ENCODE results near the gene GIPC1. TPM values are rescaled to one million over a fixed set of nuclear protein-coding genes. Genes with fewer than 3 reads are reported as not detected.

The GIPC1 gene
- total and polyA plus RNA-seq, 9 of the 15 experiments (the other 6 are each of a cell fraction or from before 2014, with no cell fraction given) = 0.49 to 54.7 (median 24.8) TPM

DNA sequence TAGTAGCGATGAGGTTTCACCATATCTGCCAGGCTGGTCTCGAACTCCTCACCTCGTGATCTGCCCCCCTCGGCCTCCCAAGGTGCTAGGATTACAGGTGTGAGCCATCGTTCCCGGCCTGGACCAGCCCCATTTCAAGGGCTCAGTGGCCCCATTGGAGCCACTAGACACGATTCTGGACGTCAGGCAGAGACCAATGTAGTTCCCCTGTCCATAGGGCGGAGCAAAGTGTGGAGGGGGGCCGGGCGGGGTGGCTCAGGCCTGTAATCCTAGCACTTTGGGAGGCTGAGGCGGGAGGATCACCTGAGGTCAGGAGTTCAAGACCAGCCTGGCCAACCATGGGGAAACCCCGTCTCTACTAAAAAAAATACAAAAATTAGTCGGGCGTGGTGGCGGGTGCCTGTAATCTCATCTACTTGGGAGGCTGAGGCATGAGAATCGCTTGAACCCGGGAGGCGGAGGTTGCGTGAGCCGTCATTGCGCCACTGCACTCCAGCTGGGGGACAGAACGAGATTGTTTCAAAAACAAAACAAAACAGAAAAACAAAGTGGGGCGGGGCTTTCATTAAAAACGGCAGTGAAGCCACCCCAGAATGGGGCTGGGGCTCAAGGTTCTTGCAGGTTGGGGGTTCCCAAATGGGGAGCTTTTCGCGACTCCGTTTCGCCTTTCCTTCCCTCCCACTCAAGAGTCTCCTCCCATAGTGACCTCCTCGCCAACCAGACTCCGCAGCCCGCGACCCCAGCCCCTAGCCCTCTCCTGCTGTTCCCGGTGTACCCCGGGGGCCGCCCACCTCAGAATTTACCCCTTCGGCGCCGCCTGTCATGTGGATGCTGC, 32.7 kb upstream of the GIPC1 start (continued):
- TF ChIP-seq FOXJ2 (tag; IDR thresholded peaks at IDR 0.05) (0 out of 2 replicates have a peak, but pooled peaks have one; percentile 10), TCF7 (IDR thresholded peaks at IDR 0.05; ENCODE audit: borderline replicate concordance) (0 out of 2 replicates have a peak, but pooled peaks have one; percentile 55), KDM1A (IDR thresholded peaks at IDR 0.05) (peak; percentile 59 to 78), PHB (CRISPR knock-in tag; IDR thresholded peaks at IDR 0.05) (0 out of 2 replicates have a peak, but pooled peaks have one; percentile 32), KDM2B (CRISPR knock-in tag; IDR thresholded peaks at IDR 0.05) (peak; percentile 84; the same call in 1 of the 2 replicates), GTF2A2 (tag; IDR thresholded peaks at IDR 0.05) (no peak), CHD4 (IDR thresholded peaks at IDR 0.05; ENCODE audit: insufficient read depth, insufficient replicate concordance, low read depth, low read length, poor library complexity, severe bottlenecking) (no peak), CEBPG (CRISPR knock-in tag; IDR thresholded peaks at IDR 0.05) (peak; percentile 74), CEBPG (tag; conservative IDR thresholded peaks at IDR 0.05 in 1 of 2, IDR thresholded peaks at IDR 0.05 in 1 of 2) (peak in 1 of 2 experiments; percentile 57; a peak in 1 of 4 replicates), MYBL2 (IDR thresholded peaks at IDR 0.05; ENCODE audit: low read depth) (no peak), MYBL2 (CRISPR knock-in tag; IDR thresholded peaks at IDR 0.05; ENCODE audit: borderline replicate concordance) (no peak), ILK (tag; IDR thresholded peaks at IDR 0.05; ENCODE audit: borderline replicate concordance, low read depth) (no peak), SREBF2 (CRISPR knock-in tag; IDR thresholded peaks at IDR 0.05) (no peak), HDAC1 (IDR thresholded peaks at IDR 0.05) (0 out of 4 replicates have a peak, but pooled peaks of 1 of the 2 experiments have one; percentile 22), HDGF (IDR thresholded peaks at IDR 0.05) (0 out of 2 replicates have a peak, but pooled peaks have one; percentile 16), ZNF174 (CRISPR knock-in tag; IDR thresholded peaks at IDR 0.05) (no peak), ZSCAN32 (CRISPR knock-in tag; IDR thresholded peaks at IDR 0.05) (no peak), NFIC (IDR thresholded peaks at IDR 0.05) (0 out of 2 replicates have a peak, but pooled peaks have one; percentile 5), SIN3A (IDR thresholded peaks at IDR 0.05; ENCODE audit: borderline replicate concordance in 2 of 2, control insufficient read depth in 1 of 2, low read depth in 2 of 2, low read length in 2 of 2) (peak in 1 of 2 experiments; percentile 50; a peak in 1 of 4 replicates), POLR2H (tag; IDR thresholded peaks at IDR 0.05; ENCODE audit: low read depth) (no peak), GATA2 (CRISPR knock-in tag; IDR thresholded peaks at IDR 0.05) (no peak)
- TF ChIP-seq, protein P1, sequence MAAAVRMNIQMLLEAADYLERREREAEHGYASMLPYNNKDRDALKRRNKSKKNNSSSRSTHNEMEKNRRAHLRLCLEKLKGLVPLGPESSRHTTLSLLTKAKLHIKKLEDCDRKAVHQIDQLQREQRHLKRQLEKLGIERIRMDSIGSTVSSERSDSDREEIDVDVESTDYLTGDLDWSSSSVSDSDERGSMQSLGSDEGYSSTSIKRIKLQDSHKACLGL (CRISPR knock-in tag; IDR thresholded peaks at IDR 0.05; ENCODE audit: borderline replicate concordance, poor library complexity, severe bottlenecking) = no peak
- TF ChIP-seq, protein P2, sequence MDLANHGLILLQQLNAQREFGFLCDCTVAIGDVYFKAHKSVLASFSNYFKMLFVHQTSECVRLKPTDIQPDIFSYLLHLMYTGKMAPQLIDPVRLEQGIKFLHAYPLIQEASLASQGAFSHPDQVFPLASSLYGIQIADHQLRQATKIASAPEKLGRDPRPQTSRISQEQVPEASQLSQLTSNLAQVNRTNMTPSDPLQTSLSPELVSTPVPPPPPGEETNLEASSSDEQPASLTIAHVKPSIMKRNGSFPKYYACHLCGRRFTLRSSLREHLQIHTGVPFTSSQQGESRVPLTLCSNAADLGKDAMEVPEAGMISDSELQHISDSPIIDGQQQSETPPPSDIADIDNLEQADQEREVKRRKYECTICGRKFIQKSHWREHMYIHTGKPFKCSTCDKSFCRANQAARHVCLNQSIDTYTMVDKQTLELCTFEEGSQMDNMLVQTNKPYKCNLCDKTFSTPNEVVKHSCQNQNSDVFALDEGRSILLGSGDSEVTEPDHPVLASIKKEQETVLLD (IDR thresholded peaks at IDR 0.05) = no peak; the same call in 1 of the 2 replicates
- TF ChIP-seq, protein P3, sequence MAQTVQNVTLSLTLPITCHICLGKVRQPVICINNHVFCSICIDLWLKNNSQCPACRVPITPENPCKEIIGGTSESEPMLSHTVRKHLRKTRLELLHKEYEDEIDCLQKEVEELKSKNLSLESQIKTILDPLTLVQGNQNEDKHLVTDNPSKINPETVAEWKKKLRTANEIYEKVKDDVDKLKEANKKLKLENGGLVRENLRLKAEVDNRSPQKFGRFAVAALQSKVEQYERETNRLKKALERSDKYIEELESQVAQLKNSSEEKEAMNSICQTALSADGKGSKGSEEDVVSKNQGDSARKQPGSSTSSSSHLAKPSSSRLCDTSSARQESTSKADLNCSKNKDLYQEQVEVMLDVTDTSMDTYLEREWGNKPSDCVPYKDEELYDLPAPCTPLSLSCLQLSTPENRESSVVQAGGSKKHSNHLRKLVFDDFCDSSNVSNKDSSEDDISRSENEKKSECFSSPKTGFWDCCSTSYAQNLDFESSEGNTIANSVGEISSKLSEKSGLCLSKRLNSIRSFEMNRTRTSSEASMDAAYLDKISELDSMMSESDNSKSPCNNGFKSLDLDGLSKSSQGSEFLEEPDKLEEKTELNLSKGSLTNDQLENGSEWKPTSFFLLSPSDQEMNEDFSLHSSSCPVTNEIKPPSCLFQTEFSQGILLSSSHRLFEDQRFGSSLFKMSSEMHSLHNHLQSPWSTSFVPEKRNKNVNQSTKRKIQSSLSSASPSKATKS (CRISPR knock-in tag; IDR thresholded peaks at IDR 0.05) = no peak

Measured in K562 (cell line).